ENCODE data around the gene STAT3.

GRCh38 chr17:42286411-42287221 is 101.6 kb downstream of the STAT3 start:
- TF ChIP-seq CTCF (IDR thresholded peaks at IDR 0.05) (no peak), POLR2AphosphoS5 (IDR thresholded peaks at IDR 0.05; ENCODE audit: insufficient read depth in 1 of 2, low read depth in 1 of 2) (no peak), POLR2A (IDR thresholded peaks at IDR 0.05) (no peak)
